ENCODE data around the gene RNF121.

Gene RNF121

DNA sequence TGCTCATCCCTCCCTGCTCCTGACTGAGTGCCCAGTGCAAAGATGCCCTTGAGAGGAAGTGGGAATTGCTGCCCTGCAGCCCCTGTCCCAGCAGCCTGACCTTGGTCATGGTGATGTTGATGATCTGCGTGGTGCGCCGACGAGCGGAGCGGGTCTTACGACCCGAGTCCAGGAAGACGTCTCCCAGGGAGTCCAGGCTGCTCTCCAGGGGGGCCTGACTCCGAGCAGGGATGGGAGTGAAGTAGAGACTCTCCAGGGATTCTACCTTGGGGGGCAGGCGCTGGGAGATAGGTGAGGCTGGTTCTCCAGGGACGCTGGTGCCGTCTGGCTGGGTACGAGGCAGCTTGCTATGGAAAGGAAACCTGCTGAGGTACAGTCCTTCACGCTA, 78.2 kb downstream of the RNF121 start:
- DNase-seq = no peak

DNA sequence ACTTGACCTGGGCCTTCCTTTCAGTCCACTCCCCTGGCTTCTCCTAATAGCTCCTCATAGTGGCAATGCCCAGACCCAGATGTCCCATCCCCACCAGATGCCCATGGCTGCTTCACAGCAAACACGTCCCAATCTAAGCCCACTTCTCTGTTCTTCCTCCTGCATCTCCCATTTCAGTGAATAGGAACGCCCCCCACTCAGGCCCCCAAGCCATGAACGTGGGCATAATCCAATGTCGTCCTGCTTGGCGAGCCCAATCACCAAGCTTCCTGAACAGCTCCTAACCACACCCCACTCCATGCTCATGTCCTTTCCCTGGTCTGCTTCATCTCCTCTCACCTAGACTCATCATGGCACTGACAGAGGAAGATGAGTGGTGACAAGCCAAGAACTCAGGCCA, 78.7 kb downstream of the RNF121 start:
- no peak for DNase-seq

DNA sequence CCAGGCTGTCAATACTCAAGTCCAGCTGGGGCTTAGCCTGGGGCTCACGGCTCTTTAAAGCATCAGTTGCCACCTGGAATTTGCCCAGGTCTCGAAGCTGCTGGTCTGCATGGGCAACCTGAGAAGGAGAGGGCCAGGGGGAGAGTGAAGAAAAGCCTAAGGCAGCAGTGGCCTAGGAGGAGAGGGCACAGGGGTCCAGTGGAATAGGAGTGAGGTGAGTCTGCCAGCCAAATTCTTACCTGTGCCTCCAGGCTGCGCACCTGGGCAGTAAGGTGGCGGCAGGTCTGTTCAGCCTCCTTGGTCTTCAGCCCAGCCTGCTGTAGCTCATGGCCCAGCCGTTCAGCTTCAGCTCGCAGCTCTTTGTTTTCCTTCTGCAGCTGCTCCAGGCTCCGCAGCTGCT, 79.9 kb downstream of the RNF121 start:
- no peak for DNase-seq

DNA sequence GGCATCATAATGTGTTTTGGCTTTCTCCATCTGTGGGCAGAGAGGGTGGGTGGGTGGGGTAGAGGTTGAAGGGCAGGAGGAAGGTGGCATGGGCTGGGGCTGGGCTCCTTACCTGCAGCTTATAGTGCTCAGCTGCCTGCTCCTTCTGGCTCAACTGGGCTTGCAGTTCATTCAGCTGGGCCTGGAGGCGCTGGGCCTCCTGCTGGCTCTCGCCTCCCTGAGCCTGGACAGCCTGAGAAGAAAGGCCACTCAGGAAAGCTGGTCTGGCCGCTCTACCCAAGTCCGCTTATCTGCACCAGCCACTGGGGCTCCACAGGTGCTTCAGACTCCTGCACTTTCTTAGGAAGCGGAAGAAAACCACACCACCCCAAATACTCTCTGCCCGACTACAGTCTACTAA, 80.3 kb downstream of the RNF121 start:
- no peak for DNase-seq

DNA sequence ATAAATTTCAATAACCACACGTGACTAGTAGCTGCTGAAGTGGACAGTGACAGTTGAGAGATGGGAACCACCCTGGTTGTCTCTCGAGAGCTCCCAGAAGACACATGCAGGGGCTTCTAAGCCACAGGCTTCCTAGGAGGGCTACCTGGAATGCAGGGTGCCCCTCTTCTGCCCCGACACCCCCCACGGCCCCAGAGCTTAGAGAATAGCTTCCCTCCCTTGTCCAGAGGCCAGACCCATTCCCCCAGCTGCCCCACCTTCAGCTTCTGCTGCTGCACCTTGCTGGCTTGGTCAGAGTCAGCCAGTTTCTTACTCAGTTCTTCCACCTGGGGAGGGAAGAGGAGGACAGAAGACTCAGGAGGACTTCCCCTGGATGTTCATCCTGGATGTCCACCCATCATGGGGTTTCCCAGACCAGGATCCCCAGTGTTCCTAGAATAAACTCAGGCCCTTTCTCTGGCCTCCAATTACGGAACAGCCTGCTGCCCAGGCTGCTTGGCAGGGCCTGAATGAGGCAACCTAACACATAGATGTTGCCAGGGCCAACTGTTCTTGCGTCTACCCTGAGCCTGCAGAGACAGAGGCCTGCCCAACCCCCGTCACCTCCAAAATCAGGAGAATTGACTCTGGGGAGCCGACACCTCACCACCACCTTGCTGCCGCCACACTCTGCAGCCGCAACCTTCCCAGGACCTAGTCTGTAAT, 81.8 kb downstream of the RNF121 start:
- no peak for DNase-seq

DNA sequence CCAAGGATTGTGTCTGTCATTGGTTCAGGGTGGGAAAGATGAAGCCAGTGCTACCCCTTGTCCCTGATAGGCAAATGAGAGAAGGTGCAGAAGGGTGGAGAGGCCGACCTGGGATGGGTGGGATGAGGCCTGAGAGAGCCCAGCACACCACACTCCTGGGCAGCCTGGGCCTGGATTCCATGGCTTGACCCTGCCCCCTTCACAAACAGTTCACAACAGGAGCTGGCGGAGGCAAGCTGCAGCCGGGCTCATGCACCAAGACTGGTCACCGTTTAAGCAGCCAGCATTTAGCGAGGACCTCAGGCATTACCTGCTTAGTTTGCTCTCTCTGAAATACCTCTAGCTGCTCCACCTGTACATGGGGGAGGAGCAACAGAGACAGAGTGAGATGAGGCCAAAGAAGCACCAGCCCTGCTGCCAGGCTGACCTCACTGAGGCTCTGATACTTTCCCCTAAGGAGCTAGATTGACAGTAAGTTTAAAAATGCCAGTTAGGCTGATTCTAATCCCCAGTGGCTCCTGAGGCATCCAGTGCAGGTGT, 83.3 kb downstream of the RNF121 start:
- DNase-seq = no peak

DNA sequence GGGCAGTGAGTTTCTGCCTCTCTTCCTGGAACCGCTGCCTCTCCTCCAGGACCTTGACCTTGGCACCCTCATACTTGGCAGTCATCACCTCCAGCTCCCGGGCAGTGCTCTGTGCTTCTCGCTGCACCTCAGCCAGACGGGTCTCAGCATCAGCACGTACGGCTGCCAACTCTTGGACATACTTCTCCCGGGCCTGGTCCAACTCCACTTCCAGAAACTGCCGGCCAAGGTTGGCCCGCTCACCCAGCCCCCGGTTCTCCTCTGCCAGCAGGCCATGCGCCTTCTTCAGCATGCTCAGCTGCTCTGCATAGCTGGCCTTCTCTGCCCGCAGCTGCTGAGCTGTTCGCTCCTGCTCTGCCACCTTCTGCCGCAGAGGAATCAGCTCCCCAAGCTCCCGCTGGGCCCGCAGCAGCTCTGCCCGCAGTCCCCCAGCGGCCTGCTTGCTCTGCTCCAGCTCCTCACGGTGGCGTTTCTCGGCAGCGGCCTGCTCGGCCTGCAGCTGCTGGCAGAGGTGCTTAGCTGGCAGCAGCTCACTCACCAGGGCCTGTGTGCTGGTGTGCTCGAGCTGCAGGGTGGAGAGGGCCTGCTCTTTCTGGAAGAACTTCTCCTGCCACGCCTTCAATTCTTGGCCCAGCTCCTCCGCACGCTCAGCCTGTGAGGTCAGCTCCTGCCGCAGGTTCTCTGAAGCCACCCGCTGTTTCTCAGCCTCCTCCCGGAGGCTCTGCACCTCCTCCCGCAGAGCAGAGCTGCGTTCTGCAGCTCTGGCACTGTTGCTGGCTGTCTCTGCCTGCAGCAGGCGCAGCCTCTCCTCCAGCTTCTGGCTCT, 84.3 kb downstream of the RNF121 start:
- DNase-seq = no peak

DNA sequence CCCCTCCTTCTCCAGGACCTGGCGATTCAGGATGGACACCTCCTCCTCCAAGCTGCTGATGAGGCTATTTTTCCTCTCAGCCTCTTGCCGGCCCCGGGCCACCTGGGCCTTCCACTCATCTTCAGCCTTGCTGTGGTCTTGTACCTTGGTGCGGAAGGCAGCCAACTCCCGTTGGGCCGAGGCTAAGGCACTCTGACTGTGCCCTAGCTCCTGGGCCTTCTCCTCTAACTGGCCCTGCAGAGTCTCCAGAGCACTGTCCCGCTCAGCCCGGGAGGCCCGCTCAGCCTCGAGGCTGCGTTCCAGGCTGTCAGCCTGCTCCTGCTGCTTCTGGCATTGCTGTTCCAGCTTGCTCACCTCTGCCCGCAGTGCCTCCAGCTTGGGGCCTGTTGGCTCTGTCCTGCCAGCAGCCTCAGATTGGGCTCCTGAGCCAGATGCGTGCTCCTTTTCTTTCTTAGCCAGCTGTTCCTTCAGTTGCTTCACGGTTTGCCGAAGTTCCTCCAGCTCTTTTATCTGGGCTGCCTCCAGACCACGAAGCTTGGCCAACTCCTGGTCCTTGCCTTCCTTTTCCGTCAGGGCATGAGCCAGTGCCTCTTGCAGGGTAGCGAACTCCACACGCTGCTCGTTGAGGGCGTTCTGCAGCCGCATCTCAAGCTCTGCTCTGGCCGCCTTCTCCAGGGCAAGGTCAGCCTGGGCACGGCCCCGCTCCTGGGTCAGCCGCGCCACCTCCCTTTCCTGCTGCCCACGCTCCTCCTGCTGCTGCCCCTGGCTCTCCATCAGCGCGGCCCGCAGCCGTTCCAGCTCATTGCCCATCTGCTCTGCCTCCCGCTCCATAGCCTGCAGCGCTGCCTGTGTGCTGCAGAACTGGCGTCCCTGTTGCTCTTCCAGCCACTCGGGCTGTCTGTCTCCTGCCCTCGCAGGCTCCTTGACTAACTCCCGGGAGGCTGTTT, 85.2 kb downstream of the RNF121 start:
- no peak for DNase-seq

DNA sequence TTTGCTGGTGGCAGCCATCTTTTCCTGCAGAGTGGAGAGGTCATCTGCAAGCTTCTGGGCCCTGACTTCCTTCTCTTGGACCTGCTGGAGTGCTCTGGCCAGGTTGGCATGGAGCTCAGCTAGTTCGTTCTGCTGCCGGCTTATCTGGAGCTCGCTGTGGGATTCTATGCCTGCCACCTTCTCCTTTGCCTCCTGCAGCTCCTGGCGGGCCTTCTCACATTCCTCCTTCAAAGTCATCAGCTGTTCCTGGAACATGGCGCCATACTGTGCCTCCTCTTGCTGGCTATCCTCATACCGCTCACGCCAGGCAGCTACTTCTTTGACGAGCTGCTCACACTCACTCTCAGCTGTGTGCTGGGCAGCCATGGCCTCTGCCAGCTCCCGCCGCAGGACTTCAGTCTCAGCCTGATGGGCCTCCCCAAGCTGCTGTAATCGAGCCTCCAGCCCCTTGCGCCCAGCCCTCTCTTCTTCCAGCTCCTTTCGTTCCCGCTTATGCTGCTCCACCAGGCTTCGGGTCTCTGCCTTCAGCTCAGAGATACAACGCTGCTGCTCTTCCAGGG, 86.0 kb downstream of the RNF121 start:
- no peak for DNase-seq

DNA sequence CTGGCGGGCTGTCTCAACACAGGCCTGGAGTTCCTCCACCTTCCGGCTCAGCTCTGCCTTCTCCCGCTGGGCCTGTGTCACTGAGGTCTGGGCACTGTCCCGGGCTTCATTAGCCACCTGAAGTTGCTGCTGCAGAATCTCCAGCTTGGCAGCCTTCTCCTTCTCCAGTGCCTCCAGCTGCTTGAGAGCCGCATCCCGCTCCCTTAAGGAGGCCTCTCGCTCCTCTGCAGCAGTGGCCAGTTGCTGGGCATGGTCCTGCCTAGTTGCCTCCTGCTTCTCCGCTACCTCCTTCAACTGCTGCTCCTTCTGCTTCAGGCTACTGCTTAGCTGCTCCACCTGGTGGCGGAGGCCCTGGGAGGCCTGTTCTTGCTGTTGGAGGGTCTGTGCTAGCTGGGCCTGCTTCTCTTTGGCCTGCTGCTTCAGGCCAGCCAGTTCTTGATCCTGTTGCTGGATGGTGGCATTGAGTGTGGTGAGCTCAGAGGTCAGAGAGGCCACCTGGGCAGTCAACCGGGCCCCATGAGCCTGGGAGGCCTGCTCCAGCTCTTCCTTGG, 86.7 kb downstream of the RNF121 start:
- no peak for DNase-seq

DNA sequence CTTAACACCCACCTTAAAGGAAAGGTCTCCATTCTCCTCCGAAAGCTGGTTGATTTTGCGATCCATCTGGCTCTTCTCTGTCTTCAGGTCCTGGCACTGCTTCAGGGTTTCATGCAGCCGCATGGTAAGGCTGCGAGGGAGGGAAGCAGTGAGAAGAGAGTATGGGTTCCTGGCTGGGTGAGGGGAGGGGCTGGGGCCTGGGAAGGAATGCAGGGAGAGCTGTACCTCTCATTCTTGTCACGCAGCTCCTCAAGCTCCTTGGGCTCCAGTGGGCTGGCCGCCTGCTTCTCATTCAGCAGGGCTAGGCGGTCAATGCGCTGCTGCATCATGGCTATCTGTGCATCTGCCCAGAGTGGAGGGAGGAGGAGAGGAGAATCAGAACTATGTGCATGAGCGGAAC, 89.3 kb downstream of the RNF121 start:
- DNase-seq = no peak

DNA sequence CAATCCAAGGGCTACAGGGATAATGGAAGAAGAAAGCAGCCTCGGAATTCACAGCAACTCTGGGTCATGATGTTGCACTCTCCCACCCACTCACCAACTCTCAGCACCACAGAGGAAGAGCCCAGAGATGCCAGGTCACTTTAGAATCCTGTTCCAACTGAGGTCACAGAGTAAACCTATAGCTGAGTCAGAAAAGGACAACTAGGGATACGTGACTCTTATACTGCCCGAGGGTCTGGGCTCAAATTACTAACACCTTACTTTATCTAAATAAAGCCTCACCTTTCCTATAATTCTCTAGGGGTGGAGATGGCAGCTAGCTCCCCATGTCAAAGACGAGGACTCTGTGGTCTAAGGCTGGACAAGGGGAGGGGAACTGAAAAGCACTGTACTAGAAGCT, 94.5 kb downstream of the RNF121 start:
- DNase-seq = no peak

DNA sequence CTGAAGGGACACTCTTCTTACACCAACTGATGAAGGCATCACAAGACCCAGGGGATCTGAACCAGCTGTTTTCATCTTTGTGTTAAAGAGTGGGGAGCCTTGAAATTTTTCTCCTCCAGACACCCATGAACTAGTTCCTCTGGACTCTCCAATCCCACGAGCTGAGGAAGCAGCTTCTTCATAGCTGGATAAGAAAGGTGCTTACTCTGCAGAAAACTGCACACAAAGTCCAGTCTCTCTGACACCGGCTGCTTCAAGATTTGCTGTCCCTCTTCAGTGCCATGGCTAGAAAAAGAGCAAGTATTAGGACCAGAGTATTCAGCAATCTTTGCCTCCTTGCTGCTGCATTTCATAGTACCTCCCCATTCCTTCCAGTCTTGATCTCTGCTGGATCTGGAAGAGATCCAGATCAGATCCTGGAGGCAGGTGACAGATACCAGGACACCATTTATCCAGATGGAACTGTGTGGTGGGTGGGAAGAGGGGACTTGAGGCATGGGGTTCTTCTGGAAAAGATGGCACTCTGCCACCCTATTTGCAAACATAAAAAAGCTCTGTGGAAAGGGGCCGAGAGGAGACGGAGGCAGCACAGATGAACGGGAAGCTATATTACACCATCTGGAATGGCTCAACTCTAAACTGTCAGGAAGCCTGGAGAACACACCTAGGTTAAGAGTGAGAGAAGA, 95.4 kb downstream of the RNF121 start:
- DNase-seq = no peak

DNA sequence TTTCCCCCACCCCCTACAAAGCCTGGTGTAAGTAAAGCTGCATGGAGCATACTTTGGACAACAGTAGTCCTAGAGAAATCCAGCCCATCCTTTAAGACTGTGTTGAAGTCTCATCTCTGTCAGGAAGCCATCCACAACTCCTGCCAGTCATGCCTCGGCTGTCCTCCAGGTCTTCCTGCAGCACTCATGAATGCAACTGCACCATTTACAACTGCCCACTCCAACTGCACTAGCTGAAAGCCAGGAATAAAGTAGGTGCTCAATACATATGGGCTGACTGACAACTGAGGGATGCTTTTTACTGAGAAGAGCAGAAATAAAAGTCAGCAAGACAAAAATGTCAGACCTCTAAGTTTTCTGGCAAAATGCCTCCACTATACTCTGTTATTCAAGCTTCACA, 97.2 kb downstream of the RNF121 start:
- DNase-seq = no peak

DNA sequence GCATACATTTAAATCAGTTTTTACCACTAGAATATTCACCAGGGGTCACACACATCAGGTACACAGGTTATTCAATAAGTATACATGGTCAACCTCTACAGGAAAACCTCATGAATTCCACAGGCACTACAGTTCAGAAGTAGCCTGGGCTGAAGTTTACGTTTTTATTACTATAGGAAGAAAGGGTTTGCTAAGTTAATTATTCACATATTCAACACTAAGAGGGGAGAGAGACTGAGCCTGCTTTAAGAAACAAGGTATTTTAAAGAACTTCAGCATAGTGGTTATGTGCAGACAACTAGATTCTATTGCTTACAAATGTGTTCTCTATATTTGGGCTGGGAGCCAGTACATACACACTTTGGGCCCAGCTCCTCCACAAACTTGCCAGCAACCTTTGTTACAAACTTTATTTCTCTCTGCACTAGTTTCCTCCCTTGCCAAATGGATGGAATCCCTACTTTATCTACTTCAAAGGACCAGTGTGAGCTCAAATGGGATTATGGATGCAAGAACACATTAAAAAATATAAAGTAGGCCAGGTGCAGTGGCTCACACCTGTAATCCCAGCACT, 101.7 kb downstream of the RNF121 start:
- DNase-seq = no peak

DNA sequence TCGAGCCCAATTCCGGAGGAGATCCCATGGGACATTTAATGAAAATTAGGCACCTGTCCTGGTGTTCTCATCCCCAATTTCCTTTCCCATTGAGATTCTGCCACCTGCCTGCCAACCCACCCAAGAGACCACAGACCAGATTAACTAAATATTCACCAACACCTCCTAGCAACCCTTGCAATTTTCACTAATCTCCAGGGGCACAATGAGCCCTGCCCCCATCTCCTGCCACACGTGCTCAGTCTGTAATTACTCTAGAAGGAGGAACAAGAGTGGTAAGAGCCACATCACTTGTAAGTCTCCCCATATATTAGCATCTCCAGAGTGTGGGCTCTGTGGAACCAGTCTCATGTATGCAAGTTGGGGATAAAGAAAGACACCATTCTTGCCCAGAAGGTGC, 107.8 kb downstream of the RNF121 start:
- DNase-seq = no peak

DNA sequence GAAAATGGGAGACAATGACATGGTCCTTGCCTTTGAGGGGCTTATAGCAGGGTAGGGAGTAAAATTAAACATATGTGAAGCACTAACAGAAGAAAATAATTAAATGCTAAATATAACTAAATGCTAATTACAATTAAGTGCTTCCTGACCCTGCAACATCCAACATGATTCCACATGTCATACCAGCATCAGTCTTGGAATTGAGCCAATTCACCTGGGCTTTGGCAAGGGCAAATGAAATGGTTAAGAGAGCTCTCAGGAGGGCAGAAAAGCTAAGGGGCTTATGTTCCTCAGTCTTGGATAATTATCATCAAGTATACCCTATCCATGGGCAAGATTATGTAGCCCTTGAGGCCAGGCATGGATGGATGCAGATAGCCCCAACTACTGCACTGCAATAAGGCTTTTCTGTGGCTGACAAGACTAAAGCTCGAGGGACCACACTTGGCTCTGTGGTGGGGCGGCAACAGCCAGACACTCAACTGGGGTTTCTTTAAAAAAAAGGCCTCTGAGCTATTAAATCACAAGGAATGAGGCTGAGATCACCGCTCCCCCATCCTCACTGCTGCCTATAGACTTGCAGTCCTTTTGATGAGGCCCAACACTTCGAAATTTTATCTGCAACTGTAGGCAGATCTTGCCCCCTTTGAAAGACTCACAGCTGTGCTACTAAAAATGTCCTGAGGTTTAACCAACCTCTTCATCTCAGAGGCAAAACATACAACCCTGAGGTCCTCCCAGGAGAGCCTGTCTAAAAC, 108.9 kb downstream of the RNF121 start:
- DNase-seq = no peak

DNA sequence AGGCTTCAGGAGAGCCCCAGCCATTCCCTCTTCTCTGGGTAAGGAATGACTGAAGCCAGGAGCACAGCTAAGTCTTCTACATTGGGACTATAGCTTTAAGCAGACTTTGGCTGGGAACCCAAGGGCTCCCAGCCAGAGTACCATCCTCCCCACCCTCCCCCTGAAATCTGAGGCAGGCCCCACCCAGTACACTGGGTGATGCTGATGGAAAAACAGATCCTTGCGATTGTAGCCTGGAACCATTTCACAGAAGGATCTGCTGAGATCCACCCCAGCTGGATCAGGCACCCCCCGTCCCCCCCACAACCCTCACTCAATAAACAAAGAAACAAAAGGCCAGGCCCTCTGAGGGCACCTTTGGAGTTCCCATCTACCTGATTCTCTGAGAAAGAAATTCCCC, 109.6 kb downstream of the RNF121 start:
- no peak for DNase-seq

DNA sequence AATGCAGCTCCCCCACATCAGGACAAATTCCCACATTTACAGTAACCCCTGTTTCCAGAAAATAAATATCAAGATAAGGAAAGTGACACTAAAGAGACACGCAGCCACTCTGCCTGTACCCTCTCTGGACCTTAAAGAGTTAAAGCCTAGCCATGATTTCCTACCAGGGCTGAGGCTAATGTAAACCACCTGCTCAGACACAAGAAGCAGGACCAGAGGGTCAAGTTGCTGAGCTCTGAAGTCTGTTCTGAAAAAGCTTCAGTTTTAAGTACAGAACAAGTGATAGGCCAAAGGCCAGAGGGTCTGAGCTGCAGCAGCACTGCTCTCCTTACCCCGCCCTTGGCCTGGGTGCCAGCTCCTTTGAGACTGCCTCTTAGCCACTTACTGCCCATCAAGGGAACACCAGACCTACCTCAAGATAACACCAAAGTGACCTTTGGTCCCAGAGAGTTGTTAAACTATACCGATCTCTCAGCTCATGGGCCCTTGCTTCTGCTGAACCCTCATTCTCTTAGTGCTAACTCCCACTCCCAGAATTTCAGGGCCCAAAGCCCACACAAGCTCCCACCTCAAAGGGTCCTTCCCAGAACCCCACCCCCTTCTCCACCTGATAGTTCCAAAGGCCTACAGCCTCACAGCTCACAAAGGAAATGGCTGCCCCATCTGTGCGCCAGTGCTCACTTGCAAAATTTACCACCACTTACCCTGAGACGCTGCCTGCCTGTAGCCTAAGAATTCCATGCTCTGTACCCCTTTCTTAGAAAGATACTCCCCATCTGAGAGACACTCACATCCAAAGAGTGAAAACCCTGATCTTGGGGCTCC, 110.4 kb downstream of the RNF121 start:
- DNase-seq = no peak

All from GOT3 (cell line).